ENCODE measurements around the gene CFAP77. TPM values are rescaled to one million over a fixed set of nuclear protein-coding genes. Genes with fewer than 3 reads are reported as not detected.

The CFAP77 gene
- total RNA-seq, 2 donors from 2014 or later: 2.4 to 3.0 TPM

DNA sequence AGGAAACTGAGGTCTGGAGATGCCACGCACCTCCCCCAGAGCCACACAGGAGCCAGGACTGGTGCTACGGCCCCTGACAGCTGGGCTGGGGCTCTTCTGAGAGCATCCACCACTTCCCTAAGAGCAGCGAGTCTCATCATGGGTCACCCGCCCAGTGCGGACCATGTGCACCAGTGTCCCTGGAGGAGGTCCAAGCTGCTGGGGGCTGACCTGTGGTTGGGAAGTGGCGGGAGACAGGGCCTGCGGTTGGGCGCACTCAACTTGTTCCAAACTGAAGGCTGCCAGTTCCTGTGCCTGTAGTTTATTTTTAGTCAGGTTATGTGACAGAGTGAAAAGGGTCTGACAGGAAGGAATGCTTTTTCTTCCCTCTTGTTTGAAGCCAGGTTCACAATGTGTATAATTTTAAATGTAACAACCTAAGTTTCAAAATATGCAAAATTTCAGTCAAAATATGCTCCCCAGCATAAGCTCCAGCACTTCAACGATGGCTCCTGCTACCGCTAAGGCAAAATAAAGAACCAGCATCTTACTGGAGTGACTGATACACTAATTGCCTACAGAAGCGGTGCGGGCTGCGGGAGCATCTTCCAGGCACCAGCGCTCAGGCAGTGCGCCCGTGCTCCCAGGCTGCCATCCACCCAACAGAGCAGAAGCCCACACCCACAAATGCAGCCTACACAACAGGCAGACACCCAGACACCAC is 187.2 kb downstream of the CFAP77 start:
- peak; percentile 96 for ATAC-seq
- intact Hi-C loops (cut with DNase I): no loop called here

DNA sequence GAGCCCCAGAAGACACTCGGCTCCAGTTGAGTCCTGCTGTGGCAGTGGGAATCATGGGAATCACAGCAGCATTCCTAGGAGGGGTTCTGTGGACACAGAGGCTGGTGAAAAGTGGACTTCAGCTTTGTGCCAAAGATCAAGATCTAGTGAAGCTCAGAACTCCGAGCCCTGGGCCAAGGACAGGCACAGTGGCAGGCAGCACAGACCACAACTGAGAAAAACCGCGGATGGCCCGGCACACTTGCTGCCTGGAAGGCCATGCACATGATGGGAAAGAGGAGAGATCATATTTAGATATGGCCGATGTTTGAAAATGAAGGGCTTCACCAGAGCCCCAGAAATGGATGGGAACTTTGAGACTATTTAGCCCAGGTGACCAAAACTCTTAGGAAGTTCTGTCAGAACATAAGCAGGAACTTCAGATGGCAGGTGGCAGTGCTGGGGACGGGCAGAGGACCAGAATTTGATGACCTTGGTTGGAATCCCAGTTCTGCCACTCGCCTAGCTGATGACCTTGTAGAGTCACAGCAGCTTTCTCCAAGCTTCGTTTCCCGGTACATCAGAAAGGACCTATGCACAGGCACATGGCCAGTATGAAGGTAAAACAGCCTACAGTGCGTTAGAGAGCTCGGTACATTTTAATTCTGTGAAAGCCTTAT is 190.4 kb downstream of the CFAP77 start:
- no peak for ATAC-seq
- DNase-seq: no peak
- intact Hi-C loops (cut with DNase I): no loop called here

More for the DNA sequence above, 187.2 kb downstream of the CFAP77 start:
- DNase-seq: peak; percentile 80

DNA sequence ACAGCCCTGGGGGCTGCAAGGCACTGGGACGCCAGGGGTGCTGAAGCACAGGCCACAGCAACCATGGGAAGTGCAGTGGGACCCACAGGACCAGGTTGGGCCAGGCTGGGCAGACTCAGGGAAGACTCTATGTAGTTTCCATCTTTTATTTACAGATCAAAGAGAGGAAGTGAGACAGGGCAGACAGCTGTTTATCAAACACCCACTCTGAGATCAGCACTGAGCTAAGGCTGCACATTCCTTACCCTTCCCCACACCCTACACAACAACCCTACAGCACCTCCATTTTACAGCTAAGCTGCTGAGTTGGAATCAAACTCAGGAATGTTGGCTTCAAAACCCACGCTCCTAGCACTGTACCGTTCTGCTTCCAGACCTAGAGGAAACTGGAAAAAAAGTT is 192.2 kb downstream of the CFAP77 start:
- intact Hi-C loops (cut with DNase I): no loop called here
- ATAC-seq (no peak), DNase-seq (no peak)

GRCh38 chr9:132605387-132605786 is 195.4 kb downstream of the CFAP77 start:
- no peak for DNase-seq
- intact Hi-C loops (cut with DNase I): no loop called here
- no peak for ATAC-seq

DNA sequence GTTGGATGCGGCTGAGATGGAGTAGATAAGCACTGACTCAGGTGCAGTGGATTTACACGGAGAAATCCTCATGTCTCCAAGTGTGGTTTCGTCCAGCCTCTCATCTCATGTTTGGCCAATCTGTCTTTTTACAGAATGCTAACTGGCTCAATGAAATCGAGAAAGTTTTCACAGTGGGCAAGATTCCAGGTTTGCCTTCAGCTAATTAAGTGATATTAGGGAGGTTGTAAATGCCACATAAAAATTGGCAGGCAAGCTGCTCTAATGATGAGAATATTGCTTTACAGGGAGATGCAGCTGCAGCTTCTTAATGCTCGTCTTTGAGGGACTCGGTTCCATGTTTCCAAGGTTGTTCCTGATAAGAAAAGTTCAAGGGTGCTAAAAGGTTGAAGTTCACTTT is 196.1 kb downstream of the CFAP77 start:
- ATAC-seq: no peak
- intact Hi-C loops (cut with DNase I): no loop called here
- DNase-seq: no peak

DNA sequence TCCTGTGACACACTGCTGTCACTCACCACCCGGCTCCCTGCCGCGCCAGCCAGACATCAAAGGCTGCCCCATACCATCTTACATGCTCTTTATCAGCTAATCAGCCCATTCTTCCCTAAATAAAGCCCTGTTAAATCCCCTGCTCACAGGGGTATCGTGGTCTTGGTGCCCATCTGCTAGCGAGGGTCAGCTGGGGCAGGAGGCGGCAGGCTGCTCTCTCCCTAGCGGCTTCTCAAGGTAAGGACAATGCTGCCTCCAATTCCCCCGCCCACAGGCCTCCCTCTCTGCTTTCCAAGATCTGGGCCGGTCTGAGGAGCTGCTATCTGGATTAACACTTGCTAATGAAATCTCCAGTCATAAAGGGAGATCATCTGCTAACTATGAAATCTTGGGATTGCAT is 199.2 kb downstream of the CFAP77 start:
- no peak for DNase-seq

GRCh38 chr9:132609829-132610228 is 199.8 kb downstream of the CFAP77 start:
- intact Hi-C loops (cut with DNase I): no loop called here

More for the DNA sequence above, 199.2 kb downstream of the CFAP77 start:
- intact Hi-C loops (cut with DNase I): no loop called here
- no peak for ATAC-seq

DNA sequence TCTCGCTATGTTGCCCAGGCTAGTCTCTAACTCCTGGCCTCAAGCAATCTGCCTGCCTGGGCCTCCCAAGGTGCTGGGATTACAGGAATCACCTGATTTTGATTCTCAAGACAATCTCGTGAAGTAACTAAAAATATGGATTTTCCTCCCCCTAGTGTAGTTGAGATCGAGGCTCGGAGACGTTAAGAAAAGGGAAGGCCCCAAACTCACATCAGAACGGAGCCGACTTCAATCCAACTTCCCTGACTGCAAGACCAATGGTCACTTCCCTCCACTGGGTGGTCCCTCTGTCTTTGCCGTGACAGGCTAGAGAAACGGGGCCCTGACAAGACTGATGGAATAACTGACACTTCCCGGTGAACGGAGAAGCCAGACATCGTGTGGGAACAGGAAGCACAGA is 200.7 kb downstream of the CFAP77 start:
- DNase-seq (no peak), ATAC-seq (no peak)
- intact Hi-C loops (cut with DNase I): no loop called here

More at GRCh38 chr9:132609829-132610228, 199.8 kb downstream of the CFAP77 start:
- DNase-seq: no peak
- ATAC-seq: no peak

DNA sequence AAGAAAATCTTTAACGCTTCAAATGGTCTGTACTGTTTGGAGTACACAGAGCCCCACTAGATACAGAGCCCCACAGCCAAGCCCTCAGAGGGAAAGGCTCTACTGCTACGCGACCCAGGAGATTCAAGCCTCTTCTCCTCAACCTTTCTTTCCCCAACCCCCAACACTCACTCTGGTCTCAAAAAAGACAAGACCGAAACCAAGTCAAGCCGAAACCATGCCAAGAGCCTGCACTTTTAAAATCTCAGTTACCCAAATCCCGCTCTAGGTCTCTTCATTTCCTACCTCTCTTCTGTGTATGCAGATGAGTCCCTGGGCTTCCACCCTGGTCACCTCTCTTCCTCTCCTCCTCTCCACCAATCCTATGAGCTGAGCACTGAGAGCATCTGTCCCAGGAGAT is 204.3 kb downstream of the CFAP77 start:
- intact Hi-C loops (cut with DNase I): no loop called here
- ATAC-seq (no peak), DNase-seq (no peak)

DNA sequence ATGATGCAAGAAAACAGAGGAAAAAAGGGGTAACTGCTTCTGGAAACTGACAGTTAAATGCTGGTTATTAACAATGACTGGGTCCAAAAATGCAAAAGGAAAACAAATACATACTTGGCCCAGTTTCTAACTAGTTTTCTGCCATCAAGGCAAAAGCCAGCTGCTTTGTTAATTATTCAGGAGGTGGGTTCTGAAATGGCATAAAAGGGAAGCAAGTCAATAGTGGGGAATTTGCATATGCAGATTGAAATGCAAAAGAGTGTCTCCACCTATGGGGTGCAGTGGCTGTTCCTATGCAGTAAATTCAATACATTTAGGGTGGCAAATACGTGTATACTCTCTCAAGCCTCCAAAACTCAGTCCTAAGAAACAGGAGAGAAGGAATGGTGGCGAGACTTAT is 205.8 kb downstream of the CFAP77 start:
- intact Hi-C loops (cut with DNase I): no loop called here
- no peak for ATAC-seq
- DNase-seq: no peak

GRCh38 chr9:132616725-132617124 is 206.7 kb downstream of the CFAP77 start:
- no peak for DNase-seq
- ATAC-seq: no peak
- intact Hi-C loops (cut with DNase I): no loop called here

DNA sequence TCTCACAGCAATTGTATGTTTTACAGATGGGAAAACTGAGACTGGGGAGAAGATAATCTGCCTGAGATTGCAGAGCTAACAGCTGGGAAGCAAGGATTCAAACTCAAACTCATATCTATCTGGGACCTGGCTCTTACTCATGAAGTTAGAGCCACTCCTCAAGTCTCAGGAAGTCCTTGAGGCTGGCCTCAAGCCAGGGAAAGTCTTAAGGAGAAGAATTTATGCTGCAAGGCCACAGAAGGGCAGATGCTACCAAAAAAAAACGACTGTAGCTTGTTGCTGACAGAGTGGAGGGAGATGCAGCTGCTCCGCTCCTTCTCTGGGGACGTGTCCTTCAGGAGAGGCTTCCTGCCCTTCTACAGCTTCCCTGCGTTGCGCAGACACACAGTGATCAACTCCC is 212.1 kb downstream of the CFAP77 start:
- DNase-seq (no peak), ATAC-seq (no peak)
- intact Hi-C loops (cut with DNase I): no loop called here

Other genes with a start within 250 kb of the CFAP77 start
- 1 to 10 TPM; 5.0 to 6.5 TPM for gene NTNG2, start 248.2 kb upstream of the CFAP77 start, total RNA-seq
- gene SETX, start 55.2 kb upstream of the CFAP77 start, total RNA-seq: 10 to 100 TPM; 25.7 to 32.8 TPM
- gene TTF1, start 3.4 kb upstream of the CFAP77 start, total RNA-seq: 10 to 100 TPM; 16.0 to 17.6 TPM
- gene BARHL1, start 172.4 kb downstream of the CFAP77 start, total RNA-seq: not detected

Data from left cardiac atrium (tissue), 4 donors.